IgD-negative memory B cell (primary cell): ENCODE data around the gene NUP155. TPM values are rescaled to one million over a fixed set of nuclear protein-coding genes. Genes with fewer than 3 reads are reported as not detected.
A peak's percentile ranks its signal among the peaks of the same experiment; 100 is the strongest.

Source experiments
- H3K27ac Mint-ChIP-seq, 3 donors: one replicate each; pipeline ENCODE4 v1.8.0; 2020 to 2022; ENCODE audit warnings: mild to moderate bottlenecking in 3 of 3, mixed read lengths in 3 of 3, moderate library complexity in 1 of 3
- H3K27me3 Mint-ChIP-seq: one replicate; pipeline ENCODE4 v1.8.0; 2021; ENCODE audit warnings: mixed read lengths
- H3K36me3 Mint-ChIP-seq: one replicate; pipeline ENCODE4 v1.8.0; 2020; ENCODE audit warnings: mild to moderate bottlenecking, mixed read lengths
- H3K4me1 Mint-ChIP-seq, 3 donors: one replicate each; pipeline ENCODE4 v1.8.0; 2020 to 2022; ENCODE audit warnings: mixed read lengths in 3 of 3, mild to moderate bottlenecking in 1 of 3
- H3K4me3 Mint-ChIP-seq, 4 donors: one replicate each; pipeline ENCODE4 v1.8.0; 2020 to 2022; ENCODE audit warnings: mild to moderate bottlenecking in 4 of 4, mixed read lengths in 4 of 4, moderate library complexity in 3 of 4
- H3K9me3 Mint-ChIP-seq, 3 donors: one replicate each; pipeline ENCODE4 v1.8.0; 2020 to 2021; ENCODE audit warnings: mixed read lengths in 3 of 3, mild to moderate bottlenecking in 1 of 3
- polyA plus RNA-seq: library from polyadenylated mRNA; unstranded; fragments of 300-500 nt; fragmentation: Illumina TruSeq; gene quantifications from one replicate; pipeline ENCODE4 v1.2.3, GENCODE V29; 2021

The NUP155 gene
- polyA plus RNA-seq, 1 donor from 2014 or later, result 22.5 TPM

GRCh38 chr5:37248970-37249814, 121.7 kb downstream of the NUP155 start, which contains the start of gene CPLANE1:
Gene CPLANE1, minus strand, starts transcription at chr5:37249376. Its CDS starts 1,678 bp downstream, at chr5:37247698.
- Mint-ChIP-seq H3K27me3 (no peaks in the 10 kb centered on the region), H3K27ac (peak within 1 kb of the TSS; percentile 14 to 88 (median 42)), H3K4me1 (peaks cover 5 to 10% (median 6%) of the 10 kb centered on the region in 3 donors), H3K36me3 (peaks cover 2% of the 10 kb centered on the region), H3K9me3 (peaks cover 0 to under 1% (median 0%) of the 10 kb centered on the region in 3 donors), H3K4me3 (peak within 1 kb of the TSS; percentile 86 to 97 (median 92))

- peak overlapping the region in 2 of 3 donors; percentile 42 to 88 for H3K27ac Mint-ChIP-seq
- H3K9me3 Mint-ChIP-seq, result no peaks in the 10 kb centered on the region
- H3K4me3 Mint-ChIP-seq, result peak overlapping the region; percentile 86 to 93 (median 90)
- no peaks in the 10 kb centered on the region for H3K27me3 Mint-ChIP-seq
- peaks cover 5 to 10% (median 6%) of the 10 kb centered on the region in 3 donors for H3K4me1 Mint-ChIP-seq
- peaks cover 2% of the 10 kb centered on the region for H3K36me3 Mint-ChIP-seq
Observed at GRCh38 chr5:37248421-37248969, 122.4 kb downstream of the NUP155 start.

GRCh38 chr5:37247496-37247895, 123.4 kb downstream of the NUP155 start:
- H3K4me1 Mint-ChIP-seq, result peaks cover 5 to 10% (median 6%) of the 10 kb centered on the region in 3 donors
- no peaks in the 10 kb centered on the region for H3K27me3 Mint-ChIP-seq
- H3K9me3 Mint-ChIP-seq, result no peaks in the 10 kb centered on the region
- no peak overlapping the region for H3K27ac Mint-ChIP-seq
- H3K36me3 Mint-ChIP-seq, result no peaks in the 10 kb centered on the region
- H3K4me3 Mint-ChIP-seq, result peak overlapping the region in 1 of 4 donors; percentile 61

- Mint-ChIP-seq H3K4me3 (peak overlapping the region in 1 of 4 donors; percentile 61), H3K27ac (no peak overlapping the region)
Observed at GRCh38 chr5:37247036-37247435, 123.9 kb downstream of the NUP155 start.

More at GRCh38 chr5:37247036-37247435, 123.9 kb downstream of the NUP155 start:
- Mint-ChIP-seq H3K9me3 (no peaks in the 10 kb centered on the region), H3K27me3 (no peaks in the 10 kb centered on the region), H3K4me1 (peaks cover 5 to 10% (median 6%) of the 10 kb centered on the region in 3 donors), H3K36me3 (no peaks in the 10 kb centered on the region)

Other genes starting within 250 kb of the NUP155 start
- gene CPLANE1, start 121.7 kb downstream of the NUP155 start, polyA plus RNA-seq, result 2.5 TPM
- gene WDR70, start 8.2 kb upstream of the NUP155 start, polyA plus RNA-seq, result 21.6 TPM